HL-60 (cell line): Measurements from ENCODE around the gene CFAP20DC.

Source experiments
- DNase-seq, 2 experiments: peaks; one replicate each; pipeline ENCODE4 v3.0.0-alpha.2; 2010 to 2020; ENCODE audit warnings: low read depth in 1 of 2, low spot score in 1 of 2
- H3K27ac ChIP-seq: fragments of 250-450 bp; sonication (Bioruptor Pico); replicated peaks from 2 replicates; pipeline ENCODE4 v1.5.1; 2020; ENCODE audit warnings: mild to moderate bottlenecking, moderate library complexity
- H3K27me3 ChIP-seq: fragments of 250-450 bp; sonication (Bioruptor Pico); 2 replicates; pipeline ENCODE4 v1.5.1; 2021; ENCODE audit warnings: mild to moderate bottlenecking, moderate library complexity; ENCODE audit not compliant: insufficient read depth, poor library complexity, severe bottlenecking
- H3K4me3 ChIP-seq: replicated peaks from 2 replicates; pipeline ENCODE4 v1.5.1; 2011; ENCODE audit warnings: mild to moderate bottlenecking, control low read depth, low read length; ENCODE audit not compliant: insufficient read depth
- GABPA ChIP-seq: IDR thresholded peaks from 2 replicates; pipeline ENCODE4 v1.6.1; 2012; ENCODE audit warnings: low read depth
- POLR2AphosphoS5 ChIP-seq: IDR thresholded peaks from 2 replicates; pipeline ENCODE4 v1.6.1; 2012; ENCODE audit warnings: low read depth
- SPI1 ChIP-seq: IDR thresholded peaks from 2 replicates; pipeline ENCODE4 v1.6.1; 2012; ENCODE audit warnings: low read depth, mild to moderate bottlenecking, borderline replicate concordance
- TF ChIP-seq, protein P1 (sequence below): IDR thresholded peaks from one replicate; pipeline ENCODE4 v1.5.1; 2011; ENCODE audit warnings: low read length, control low read depth, inconsistent platforms; ENCODE audit not compliant: insufficient read depth
- TF ChIP-seq, protein P2 (sequence below): IDR thresholded peaks from 2 replicates; pipeline ENCODE4 v1.6.1; 2012; ENCODE audit warnings: low read depth; ENCODE audit not compliant: insufficient replicate concordance

Gene CFAP20DC

GRCh38 chr3:58731673-58732072, 318.2 kb downstream of the CFAP20DC start:
- Histone ChIP-seq H3K27me3 (peaks cover 2% of the 10 kb centered on the region), H3K27ac (no peak overlapping the region), H3K4me3 (no peak overlapping the region)
- no peak for DNase-seq
- TF ChIP-seq POLR2AphosphoS5 (no peak), GABPA (no peak)

DNA sequence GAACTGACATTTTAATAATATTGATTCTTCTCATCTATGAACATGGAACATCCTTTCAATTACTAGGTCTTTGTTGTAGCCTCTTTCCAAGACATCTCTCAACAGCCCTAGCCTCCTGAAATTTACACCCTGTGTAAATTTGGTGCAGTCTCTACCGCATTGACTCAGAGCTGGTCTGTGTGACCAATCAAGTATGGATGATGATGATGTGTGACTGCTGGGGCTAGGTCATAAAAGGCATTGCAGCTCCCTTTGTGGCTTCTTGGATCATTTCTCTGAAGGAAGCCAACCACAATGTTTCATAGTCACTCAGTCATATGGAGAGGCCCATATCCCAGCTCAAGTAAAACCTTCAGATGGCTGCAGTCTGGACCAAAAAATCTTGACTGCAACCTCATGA, 321.1 kb downstream of the CFAP20DC start:
- no peak overlapping the region for H3K27ac ChIP-seq
- DNase-seq: no peak
- no peak for TF ChIP-seq POLR2AphosphoS5
- no peak for TF ChIP-seq GABPA
- TF ChIP-seq, protein P1, sequence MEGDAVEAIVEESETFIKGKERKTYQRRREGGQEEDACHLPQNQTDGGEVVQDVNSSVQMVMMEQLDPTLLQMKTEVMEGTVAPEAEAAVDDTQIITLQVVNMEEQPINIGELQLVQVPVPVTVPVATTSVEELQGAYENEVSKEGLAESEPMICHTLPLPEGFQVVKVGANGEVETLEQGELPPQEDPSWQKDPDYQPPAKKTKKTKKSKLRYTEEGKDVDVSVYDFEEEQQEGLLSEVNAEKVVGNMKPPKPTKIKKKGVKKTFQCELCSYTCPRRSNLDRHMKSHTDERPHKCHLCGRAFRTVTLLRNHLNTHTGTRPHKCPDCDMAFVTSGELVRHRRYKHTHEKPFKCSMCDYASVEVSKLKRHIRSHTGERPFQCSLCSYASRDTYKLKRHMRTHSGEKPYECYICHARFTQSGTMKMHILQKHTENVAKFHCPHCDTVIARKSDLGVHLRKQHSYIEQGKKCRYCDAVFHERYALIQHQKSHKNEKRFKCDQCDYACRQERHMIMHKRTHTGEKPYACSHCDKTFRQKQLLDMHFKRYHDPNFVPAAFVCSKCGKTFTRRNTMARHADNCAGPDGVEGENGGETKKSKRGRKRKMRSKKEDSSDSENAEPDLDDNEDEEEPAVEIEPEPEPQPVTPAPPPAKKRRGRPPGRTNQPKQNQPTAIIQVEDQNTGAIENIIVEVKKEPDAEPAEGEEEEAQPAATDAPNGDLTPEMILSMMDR: no peak
- TF ChIP-seq, protein P2, sequence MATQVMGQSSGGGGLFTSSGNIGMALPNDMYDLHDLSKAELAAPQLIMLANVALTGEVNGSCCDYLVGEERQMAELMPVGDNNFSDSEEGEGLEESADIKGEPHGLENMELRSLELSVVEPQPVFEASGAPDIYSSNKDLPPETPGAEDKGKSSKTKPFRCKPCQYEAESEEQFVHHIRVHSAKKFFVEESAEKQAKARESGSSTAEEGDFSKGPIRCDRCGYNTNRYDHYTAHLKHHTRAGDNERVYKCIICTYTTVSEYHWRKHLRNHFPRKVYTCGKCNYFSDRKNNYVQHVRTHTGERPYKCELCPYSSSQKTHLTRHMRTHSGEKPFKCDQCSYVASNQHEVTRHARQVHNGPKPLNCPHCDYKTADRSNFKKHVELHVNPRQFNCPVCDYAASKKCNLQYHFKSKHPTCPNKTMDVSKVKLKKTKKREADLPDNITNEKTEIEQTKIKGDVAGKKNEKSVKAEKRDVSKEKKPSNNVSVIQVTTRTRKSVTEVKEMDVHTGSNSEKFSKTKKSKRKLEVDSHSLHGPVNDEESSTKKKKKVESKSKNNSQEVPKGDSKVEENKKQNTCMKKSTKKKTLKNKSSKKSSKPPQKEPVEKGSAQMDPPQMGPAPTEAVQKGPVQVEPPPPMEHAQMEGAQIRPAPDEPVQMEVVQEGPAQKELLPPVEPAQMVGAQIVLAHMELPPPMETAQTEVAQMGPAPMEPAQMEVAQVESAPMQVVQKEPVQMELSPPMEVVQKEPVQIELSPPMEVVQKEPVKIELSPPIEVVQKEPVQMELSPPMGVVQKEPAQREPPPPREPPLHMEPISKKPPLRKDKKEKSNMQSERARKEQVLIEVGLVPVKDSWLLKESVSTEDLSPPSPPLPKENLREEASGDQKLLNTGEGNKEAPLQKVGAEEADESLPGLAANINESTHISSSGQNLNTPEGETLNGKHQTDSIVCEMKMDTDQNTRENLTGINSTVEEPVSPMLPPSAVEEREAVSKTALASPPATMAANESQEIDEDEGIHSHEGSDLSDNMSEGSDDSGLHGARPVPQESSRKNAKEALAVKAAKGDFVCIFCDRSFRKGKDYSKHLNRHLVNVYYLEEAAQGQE: no peak
- no peak for TF ChIP-seq SPI1
- peaks cover 2% of the 10 kb centered on the region for H3K27me3 ChIP-seq
- H3K4me3 ChIP-seq: no peak overlapping the region

- H3K27me3 ChIP-seq: peaks cover 2% of the 10 kb centered on the region
- no peak for DNase-seq
- no peak overlapping the region for H3K4me3 ChIP-seq
- H3K27ac ChIP-seq: no peak overlapping the region
- TF ChIP-seq GABPA: no peak
- TF ChIP-seq, protein P1: no peak
- TF ChIP-seq POLR2AphosphoS5: no peak
- TF ChIP-seq, protein P2: no peak
- no peak for TF ChIP-seq SPI1
Observed at GRCh38 chr3:58725326-58725853, 324.4 kb downstream of the CFAP20DC start.

GRCh38 chr3:58724336-58724735, 325.5 kb downstream of the CFAP20DC start:
- no peak for TF ChIP-seq SPI1
- no peak for TF ChIP-seq POLR2AphosphoS5
- TF ChIP-seq GABPA: no peak
- TF ChIP-seq, protein P1: no peak
- TF ChIP-seq, protein P2: no peak
- H3K27me3 ChIP-seq: no peaks in the 10 kb centered on the region
- no peak overlapping the region for H3K27ac ChIP-seq
- DNase-seq: no peak
- no peak overlapping the region for H3K4me3 ChIP-seq
